Effector memory CD4-positive, alpha-beta T cell (primary cell): ENCODE data around the gene GAS6.

Experiments used
- DNase-seq, 3 donors: peaks; one replicate each; pipeline ENCODE4 v3.0.0-alpha.2; 2020
- H3K27ac ChIP-seq: 2 replicates; pipeline ENCODE4 v1.7.0; 2013; ENCODE audit warnings: mild to moderate bottlenecking, low read length, moderate library complexity; ENCODE audit not compliant: insufficient read depth, poor library complexity, severe bottlenecking
- H3K27me3 ChIP-seq: replicated peaks from 2 replicates; pipeline ENCODE4 v1.7.0; 2013; ENCODE audit warnings: mild to moderate bottlenecking, low read length; ENCODE audit not compliant: insufficient read depth, control insufficient read depth, poor library complexity, severe bottlenecking
- H3K36me3 ChIP-seq: 2 replicates; pipeline ENCODE4 v1.7.0; 2013; ENCODE audit warnings: mild to moderate bottlenecking, low read length, moderate library complexity; ENCODE audit not compliant: control insufficient read depth, insufficient read depth
- H3K4me1 ChIP-seq: 2 replicates; pipeline ENCODE4 v1.7.0; 2013; ENCODE audit warnings: low read length, mild to moderate bottlenecking; ENCODE audit not compliant: control insufficient read depth, insufficient read depth, poor library complexity, severe bottlenecking
- H3K4me3 ChIP-seq: 2 replicates; pipeline ENCODE4 v1.7.0; 2013; ENCODE audit warnings: low read length, low read depth, mild to moderate bottlenecking; ENCODE audit not compliant: insufficient read depth, poor library complexity, severe bottlenecking
- H3K9me3 ChIP-seq: 2 replicates; pipeline ENCODE4 v1.7.0; 2013; ENCODE audit warnings: mild to moderate bottlenecking, low read length, moderate library complexity; ENCODE audit not compliant: control insufficient read depth

The GAS6 gene

DNA sequence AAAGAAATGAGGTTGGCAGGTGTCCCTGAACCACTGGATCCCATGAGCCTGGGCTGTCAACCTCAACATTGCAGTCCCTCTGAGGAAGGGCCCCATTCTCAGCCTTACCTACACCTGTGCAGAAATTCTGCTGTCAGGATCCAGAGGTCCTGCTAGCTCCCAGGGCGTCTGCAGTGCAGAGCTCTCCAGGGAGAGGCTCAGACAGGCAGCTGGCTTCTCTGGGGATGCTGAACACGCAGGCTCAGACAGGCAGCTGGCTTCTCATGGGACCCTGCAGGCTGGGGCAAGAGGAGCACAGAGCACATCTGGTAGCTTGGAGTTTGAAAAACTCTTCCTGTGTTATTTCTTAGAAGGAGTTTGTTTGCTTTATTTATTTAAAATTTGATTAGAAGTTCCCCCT is 53.9 kb downstream of the GAS6 start:
- no peaks in the 10 kb centered on the region for H3K36me3 ChIP-seq
- no peak overlapping the region for H3K4me3 ChIP-seq
- H3K9me3 ChIP-seq: no peaks in the 10 kb centered on the region
- no peaks in the 10 kb centered on the region for H3K4me1 ChIP-seq
- H3K27me3 ChIP-seq: no peaks in the 10 kb centered on the region
- DNase-seq: no peak
- no peak overlapping the region for H3K27ac ChIP-seq

DNA sequence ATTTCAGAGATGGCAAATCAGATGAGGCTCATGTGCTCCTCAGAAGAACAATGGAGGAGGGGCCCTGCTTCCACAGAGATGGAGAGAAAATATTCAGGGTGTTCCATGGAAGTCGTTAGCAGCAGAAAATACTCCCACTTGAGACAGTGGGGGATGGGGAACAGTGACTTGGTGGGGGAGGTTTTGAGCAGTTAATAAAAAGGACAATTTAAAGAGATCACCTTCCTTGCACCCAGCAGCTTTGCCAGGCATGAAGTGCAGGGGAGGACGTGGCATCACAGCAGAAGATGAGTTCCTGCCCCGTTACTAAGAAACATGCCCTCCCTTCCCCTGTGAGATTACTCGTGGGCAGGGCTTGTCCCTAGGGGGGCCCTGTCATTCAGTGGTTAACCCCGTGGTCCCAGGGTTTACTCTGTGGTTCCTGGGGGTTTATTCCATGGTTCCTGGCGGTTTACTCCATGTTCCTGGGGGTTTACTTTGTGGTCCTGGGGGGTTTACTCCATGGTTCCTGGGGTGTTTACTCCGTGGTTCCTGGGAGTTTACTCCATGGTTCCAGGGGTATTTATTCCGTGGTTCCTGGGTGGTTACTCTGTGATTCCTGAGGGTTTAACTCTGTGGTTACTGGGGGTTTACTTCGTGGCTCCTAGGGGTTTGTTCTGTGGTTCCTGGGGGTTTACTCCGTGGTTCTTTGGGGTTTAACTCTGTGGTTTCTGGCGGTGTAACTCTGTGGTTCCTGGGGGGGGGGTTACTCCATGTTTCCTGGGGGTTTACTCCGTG is 55.6 kb downstream of the GAS6 start:
- H3K4me3 ChIP-seq: no peak overlapping the region
- no peak for DNase-seq
- no peaks in the 10 kb centered on the region for H3K9me3 ChIP-seq
- H3K36me3 ChIP-seq: no peaks in the 10 kb centered on the region
- H3K27me3 ChIP-seq: no peaks in the 10 kb centered on the region
- H3K4me1 ChIP-seq: no peaks in the 10 kb centered on the region
- H3K27ac ChIP-seq: no peak overlapping the region

DNA sequence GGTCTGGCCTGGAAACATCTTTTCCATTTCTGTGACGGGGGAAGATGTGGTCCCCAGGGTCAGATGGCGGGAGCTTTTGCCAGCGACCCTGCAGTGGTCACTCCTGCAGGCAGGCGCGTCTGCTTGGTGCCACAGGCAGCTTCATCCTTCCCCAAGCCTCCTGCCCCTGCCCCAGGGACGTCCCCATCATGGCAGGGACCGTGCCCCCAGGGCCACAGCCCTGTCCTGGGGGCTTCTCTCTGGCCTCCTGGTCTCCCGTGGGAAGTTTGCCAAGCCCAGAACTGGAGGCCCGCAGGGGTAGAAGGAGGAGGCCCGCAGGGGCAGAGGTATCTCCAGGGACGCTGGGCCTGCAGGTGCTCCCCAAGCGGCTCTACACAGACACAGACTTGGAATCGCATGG is 57.4 kb downstream of the GAS6 start:
- Histone ChIP-seq H3K36me3 (no peaks in the 10 kb centered on the region), H3K4me3 (no peak overlapping the region), H3K27ac (no peak overlapping the region), H3K4me1 (no peaks in the 10 kb centered on the region), H3K9me3 (no peaks in the 10 kb centered on the region), H3K27me3 (no peaks in the 10 kb centered on the region)
- no peak for DNase-seq

DNA sequence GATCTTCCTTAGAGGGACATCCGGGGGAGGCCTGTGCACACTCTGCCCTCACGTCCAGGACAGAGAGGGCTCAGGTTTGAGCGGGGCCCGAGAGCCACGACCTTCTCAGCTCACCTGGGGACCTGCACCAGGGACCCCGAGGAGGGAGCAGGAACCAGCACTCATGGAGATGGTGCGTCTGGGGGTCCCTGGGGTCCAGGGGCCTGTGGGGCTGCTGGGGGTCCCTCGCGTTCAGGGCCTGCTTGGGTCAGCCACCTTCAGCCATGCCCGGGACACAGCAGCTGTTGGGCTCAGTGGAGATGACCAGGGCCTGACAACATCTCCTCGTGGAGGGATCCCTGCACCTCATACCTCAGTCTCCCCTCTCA is 57.8 kb downstream of the GAS6 start:
- no peaks in the 10 kb centered on the region for H3K36me3 ChIP-seq
- no peaks in the 10 kb centered on the region for H3K27me3 ChIP-seq
- DNase-seq: no peak
- H3K4me1 ChIP-seq: no peaks in the 10 kb centered on the region
- H3K9me3 ChIP-seq: no peaks in the 10 kb centered on the region
- no peak overlapping the region for H3K4me3 ChIP-seq
- no peak overlapping the region for H3K27ac ChIP-seq

DNA sequence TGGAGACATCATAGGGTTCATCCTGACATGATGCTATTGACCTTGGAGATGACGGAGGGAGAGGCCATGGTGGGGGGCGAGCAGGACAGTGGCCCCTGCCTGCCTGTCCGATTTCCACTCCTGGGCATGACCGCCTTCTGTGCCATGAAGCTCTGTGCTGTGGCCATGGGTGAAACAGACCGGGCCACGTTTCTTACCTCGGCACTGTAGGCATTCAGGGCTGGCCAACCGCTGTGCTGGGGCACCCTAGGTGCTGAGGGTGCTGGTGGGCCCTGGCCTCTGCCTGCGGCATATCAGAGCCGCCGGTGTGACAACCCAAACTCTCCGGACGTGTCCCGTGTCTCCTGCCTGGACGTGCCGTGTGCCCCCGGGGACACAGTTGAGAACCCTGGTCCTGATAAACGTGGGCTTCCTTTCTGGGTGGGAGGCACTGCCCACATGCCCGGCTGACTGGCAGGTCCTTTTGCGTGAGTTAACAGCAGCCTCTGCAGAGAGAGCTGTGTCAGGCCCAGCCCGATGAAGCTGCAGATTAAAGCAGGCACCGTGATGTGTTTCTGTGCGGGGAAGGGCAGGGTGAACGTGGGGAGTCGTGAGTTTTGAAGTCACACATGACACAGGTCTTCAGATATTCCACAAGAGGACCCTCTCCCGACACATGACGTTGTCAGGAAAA is 58.3 kb downstream of the GAS6 start:
- DNase-seq: no peak
- Histone ChIP-seq H3K36me3 (no peaks in the 10 kb centered on the region), H3K4me3 (no peak overlapping the region), H3K4me1 (no peaks in the 10 kb centered on the region), H3K27me3 (no peaks in the 10 kb centered on the region), H3K9me3 (no peaks in the 10 kb centered on the region), H3K27ac (no peak overlapping the region)

DNA sequence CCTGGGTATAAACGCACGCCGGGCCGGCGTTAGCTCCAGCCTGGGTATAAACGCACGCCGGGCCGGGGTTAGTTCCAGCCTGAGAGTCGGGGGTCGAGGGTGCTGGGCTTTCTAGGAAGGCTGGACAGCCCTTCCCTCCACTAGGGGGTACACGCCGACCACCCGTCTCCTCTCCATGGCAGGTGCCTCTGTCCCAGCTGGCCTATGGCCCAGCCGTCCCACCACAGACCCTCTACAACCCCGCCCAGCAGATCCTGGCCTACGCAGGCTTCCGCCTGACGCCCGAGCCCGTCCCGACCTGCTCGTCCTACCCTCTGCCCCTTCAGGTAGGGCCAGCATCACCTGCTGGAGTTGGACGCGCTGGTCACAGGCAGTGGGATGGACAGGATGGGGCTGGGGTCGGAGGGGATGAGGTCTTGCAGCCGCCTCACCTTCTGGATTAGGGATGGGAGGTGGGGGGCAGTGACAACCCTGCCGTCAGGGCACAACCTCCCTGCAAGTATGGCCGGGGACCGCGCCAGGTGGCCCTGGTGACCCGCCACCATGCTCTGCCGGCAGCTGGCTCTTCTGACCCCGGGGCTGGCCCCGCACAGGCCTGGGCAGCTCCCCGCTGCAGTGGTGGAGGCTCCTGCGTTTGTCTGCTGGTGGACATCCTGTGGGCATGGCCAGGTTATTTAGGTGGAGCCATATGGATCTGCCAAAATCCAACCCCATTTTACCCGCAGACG is 59.0 kb downstream of the GAS6 start:
- no peaks in the 10 kb centered on the region for H3K27me3 ChIP-seq
- no peaks in the 10 kb centered on the region for H3K9me3 ChIP-seq
- H3K4me1 ChIP-seq: no peaks in the 10 kb centered on the region
- no peak overlapping the region for H3K27ac ChIP-seq
- no peak for DNase-seq
- no peaks in the 10 kb centered on the region for H3K36me3 ChIP-seq
- H3K4me3 ChIP-seq: no peak overlapping the region

DNA sequence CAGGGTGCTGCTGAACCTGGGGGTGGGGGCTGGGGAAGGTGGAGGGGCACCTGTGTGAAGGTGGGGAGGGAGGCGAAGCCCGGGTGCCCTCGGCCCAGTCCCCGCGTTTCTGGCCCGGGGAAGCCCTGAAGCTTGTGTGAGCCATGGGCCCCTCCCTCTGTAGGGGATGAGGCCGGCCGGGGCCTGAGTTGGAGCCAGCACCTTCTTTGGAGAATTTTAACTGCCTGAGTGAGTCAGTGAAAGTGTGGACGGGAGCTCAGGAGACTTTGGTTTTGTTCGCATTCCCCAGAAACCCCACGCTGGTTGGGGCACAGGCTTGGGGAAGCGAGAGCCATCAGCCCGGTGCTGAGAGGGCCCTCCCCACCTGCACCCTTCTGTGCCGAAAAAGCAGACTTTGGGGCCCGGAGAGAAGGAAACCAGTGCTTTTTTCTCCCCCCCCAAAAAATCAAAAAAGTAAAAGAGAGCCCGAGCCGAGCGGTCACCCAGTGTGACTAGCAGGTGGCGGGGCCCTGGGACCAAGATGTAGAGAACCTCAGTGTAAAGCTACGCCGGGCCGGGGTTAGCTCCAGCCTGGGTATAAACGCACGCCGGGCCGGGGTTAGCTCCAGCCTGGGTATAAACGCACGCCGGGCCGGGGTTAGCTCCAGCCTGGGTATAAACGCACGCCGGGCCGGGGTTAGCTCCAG is 59.7 kb downstream of the GAS6 start:
- H3K27me3 ChIP-seq: no peaks in the 10 kb centered on the region
- no peak for DNase-seq

DNA sequence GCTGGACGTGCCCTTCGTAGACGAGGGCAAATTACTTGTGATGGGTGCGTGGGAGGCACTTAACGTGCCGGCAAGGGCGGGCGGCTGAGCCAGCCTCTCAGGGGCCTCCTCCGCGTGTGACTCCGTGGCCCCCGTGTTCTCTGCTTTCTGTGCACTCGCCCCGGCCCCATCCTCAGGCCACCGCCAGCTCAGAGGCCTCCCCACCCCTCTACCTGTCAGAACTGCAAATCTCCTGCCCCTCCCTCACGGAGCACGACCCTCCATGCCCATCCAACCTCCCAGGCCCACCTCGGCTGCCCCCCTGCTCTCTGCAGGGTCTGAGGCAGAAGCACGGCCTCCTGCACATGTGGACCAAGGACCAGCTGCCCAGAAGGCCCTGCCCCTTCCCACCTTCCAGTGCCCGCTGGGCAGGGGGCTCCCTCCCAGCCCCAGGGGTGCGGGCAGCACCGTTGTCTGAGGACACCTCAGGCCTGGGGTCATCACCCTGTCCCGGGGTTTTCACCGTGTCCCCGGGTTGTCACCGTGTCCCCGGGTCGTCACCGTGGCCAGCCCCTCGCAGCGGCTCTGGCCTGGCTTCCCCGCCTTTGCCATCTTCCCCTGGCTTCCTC is 60.4 kb downstream of the GAS6 start:
- no peak overlapping the region for H3K4me3 ChIP-seq
- no peaks in the 10 kb centered on the region for H3K9me3 ChIP-seq
- H3K4me1 ChIP-seq: no peaks in the 10 kb centered on the region
- no peak overlapping the region for H3K27ac ChIP-seq
- H3K36me3 ChIP-seq: no peaks in the 10 kb centered on the region
- H3K27me3 ChIP-seq: no peaks in the 10 kb centered on the region
- DNase-seq: no peak

More for the DNA sequence above, 59.7 kb downstream of the GAS6 start:
- H3K4me1 ChIP-seq: no peaks in the 10 kb centered on the region
- H3K4me3 ChIP-seq: no peak overlapping the region
- no peaks in the 10 kb centered on the region for H3K9me3 ChIP-seq
- no peaks in the 10 kb centered on the region for H3K36me3 ChIP-seq
- no peak overlapping the region for H3K27ac ChIP-seq

DNA sequence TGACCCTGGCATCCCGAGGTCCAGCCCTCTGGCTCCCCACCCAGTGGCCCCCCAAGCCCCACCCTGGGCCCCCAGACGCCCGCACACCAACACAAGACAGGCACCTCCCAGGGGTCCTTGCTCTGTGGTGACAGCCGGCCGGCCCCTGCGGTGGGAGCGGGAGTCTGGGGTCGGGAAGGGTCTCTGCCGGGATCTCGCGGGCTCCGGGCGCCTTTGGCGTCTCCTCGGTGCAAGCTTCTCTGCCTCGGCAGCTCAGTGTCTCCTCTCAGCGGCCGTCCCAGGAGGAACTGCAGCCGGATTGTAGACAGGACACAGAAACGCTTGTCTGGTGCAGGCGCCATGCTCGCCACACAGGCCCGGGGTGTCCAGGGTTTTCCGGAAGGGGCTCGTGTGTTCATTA is 61.1 kb downstream of the GAS6 start:
- no peaks in the 10 kb centered on the region for H3K9me3 ChIP-seq
- DNase-seq: no peak
- no peaks in the 10 kb centered on the region for H3K36me3 ChIP-seq
- H3K4me1 ChIP-seq: no peaks in the 10 kb centered on the region
- no peak overlapping the region for H3K27ac ChIP-seq
- no peaks in the 10 kb centered on the region for H3K27me3 ChIP-seq
- H3K4me3 ChIP-seq: no peak overlapping the region
